ENCODE measurements around the gene CNOT1.

Gene CNOT1

DNA sequence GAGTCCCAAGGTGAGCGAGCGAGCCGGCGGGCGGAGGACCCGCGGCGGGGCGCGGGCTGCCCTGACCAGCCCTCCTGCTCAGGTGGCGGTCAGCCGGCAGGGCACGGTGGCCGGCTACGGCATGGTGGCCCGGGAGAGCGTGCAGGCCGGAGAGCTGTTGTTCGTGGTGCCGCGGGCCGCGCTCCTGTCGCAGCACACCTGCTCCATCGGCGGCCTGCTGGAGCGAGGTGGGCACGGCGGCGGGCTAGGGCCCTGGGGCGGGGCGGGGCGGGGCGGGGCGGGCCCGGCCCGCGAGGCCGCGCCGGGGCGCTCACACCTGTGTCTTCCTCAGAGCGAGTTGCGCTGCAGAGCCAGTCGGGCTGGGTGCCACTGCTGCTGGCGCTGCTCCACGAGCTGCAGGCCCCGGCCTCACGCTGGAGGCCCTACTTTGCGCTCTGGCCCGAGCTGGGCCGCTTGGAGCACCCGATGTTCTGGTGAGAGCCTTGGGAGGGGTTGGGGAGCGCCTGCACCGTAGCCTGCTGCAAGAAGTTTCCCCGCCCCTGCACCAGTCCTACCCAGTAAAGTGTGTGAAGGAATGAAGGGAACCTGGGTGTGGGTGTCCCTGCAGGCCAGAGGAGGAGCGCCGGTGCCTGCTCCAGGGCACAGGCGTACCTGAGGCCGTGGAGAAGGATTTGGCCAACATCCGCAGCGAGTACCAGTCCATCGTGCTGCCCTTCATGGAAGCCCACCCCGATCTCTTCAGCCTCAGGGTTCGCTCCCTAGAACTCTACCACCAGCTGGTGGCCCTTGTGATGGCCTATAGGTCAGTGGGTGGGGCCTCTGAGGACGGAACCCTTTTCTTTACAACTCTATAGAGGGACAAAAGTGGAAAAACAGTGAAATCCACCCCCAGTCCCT is 113.5 kb downstream of the CNOT1 start:
- peak; percentile 51 for DNase-seq

DNA sequence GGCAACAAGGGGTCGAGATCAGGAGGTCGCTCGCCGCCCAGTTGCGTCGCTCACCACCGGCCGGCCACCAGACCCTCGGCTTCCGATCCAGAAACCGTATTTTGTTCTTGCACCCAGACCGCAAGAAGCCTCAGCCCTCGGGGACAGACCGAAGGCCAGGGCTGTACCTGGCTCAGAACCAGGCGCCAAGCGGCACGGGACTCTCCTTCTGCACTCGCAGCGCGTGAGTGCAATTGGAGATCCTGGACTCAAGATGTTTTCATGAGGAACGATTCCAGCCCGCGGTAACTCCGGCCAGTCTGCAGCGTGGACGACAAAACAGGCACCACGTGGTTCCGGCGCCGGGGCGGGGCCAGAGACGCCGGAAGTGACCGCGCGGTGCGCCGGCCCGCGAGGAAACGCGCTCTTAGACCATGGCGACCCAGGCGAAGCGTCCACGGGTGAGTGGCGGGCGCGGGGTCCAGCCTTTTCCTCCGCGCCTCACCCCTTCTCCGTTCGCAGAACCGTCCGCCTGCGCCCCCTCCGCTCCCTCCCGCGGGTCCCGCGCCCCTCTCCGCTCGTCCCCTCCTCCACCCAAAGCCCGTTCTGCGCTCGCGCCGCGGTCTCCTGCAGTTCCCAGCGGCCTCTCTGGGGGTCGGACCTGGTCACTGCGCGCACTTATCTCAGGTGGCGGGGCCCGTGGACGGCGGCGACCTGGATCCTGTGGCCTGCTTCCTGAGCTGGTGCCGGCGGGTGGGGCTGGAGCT is 114.3 kb downstream of the CNOT1 start, which contains the start of gene SETD6:
Gene SETD6 (plus strand): TSS at position 393 of the 746 bp plus-strand sequence. CDS start 21 bp downstream, at position 414.
- peak; percentile 81 for DNase-seq

GRCh38 chr16:58513874-58514273 is 115.8 kb downstream of the CNOT1 start:
- no peak for DNase-seq

GRCh38 chr16:58511933-58512815 is 117.5 kb downstream of the CNOT1 start:
- DNase-seq, result peak; percentile 85

DNA sequence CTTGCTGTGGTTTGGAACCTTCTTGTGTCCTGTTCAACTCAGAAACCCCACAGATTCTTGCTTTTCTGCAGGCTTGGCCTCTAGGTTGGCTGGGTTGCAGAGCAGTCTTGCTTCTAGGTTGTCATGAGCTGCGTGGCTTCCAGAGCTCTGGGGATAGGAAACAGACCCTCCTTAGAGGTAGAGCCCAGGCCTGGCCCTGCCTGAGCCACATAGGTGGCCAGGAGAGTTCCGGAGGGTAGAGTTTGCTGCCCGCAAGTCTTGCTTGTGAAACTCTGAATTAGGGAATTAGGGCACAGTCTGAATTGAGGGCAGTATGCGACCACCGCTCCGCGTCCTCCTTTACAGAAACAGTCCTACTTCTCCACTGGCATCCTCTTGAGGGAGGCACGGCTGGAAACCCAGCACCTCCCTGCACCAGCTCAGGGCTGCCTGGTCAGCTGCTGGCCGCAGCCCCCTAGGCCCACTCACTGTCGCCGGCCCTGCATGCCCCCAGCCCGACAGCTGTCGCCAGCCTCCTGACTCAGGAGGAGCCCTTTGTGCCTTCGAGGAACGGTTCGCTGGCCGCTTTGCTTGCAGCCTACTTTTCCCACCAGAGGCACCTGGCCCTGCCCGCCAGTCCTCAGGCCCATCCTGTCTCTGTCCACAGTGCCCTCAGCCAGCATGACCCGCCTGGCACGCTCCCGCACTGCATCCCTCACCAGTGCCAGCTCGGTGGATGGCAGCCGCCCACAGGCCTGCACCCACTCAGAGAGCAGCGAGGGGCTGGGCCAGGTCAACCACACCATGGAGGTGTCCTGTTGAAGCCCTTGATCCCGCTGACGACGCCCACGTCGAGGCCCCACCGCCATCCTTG is 118.6 kb downstream of the CNOT1 start:
- no peak for DNase-seq

GRCh38 chr16:58510097-58510775 is 119.4 kb downstream of the CNOT1 start:
- DNase-seq, result no peak

DNA sequence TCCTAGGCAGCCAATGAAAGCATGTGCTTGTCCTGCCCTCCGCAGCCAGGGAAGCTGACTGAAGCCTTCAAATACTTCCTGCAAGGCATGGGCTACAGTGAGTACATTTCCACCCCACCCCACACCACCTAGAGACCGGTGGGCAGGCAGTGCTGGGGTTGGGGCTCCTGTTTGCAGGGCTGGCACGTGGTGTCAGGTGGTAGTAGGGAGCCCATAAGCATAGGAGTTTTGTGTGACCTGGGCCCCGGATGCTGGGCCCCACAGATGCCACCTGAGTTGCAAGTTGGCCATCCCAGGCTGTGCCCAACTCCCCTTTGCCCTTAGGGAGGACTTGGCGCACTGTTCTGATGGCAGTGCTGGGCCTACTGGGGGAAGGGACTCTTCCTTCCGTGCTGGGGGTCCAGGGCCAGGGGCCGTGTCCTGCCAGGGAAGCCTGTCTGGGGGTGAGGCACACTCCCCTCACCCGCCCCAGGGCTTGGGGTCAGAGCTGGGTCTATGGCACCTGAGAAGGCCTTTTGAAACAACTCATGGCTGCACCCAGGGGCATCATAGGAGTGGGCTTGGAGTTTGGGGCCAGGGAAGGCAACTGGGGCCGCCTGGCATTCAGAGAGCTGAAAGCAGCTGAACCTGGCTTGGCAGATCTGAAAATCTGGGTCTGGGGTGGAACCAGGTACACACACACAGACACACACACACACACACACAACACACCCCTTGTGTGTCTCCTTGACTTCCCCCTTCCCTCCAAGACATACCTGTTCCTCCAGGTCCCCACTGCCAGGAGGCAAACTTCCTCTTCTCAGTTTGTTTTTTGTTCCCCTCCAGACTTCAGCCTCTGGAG is 120.2 kb downstream of the CNOT1 start:
- DNase-seq, result no peak

- DNase-seq, result no peak
Measured at GRCh38 chr16:58508671-58509251, 120.9 kb downstream of the CNOT1 start.

- no peak for DNase-seq
Measured at GRCh38 chr16:58507963-58508670, 121.5 kb downstream of the CNOT1 start.

GRCh38 chr16:58507195-58507962 is 122.2 kb downstream of the CNOT1 start:
- DNase-seq, result no peak

DNA sequence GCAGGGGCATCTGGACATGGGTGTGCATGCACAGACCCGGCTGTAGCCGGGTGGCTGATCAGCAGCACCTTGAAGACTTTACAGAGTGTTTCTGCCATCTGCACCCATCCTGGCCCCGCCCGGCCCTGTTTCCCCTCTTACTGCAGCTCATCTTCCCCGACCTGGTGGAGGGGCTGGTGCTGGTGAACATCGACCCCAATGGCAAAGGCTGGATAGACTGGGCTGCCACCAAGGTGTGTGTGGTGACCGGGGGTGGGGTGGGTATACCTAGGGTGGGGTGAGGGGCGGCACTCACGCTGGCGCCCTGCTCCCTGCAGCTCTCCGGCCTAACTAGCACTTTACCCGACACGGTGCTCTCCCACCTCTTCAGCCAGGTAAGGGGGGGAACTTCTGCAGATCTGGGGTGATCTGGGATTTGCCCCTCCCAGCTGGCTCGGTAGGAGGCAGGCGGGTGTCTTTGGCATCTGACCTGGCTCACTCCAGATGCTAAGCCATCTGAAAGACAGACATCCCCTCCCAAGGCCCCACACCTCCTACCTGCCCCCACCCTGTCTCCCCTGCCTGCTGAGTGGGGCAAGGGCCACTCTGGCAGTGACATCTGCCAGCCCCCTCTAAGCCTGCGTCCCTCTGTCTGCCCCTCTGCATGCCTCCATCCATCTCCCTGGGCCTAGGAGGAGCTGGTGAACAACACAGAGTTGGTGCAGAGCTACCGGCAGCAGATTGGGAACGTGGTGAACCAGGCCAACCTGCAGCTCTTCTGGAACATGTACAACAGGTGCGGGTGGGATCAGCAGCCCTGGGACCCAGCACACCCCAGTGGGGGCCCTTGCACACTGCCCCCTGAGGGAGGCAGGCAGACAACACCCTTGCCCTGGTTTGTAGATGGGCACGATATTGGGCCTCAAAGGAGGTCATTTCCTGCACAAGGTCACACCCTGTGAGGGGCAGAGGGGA is 123.1 kb downstream of the CNOT1 start:
- no peak for DNase-seq

- DNase-seq, result no peak
Measured at GRCh38 chr16:58503863-58504688, 125.5 kb downstream of the CNOT1 start.

- no peak for DNase-seq
Measured at GRCh38 chr16:58503166-58503862, 126.3 kb downstream of the CNOT1 start.

DNA sequence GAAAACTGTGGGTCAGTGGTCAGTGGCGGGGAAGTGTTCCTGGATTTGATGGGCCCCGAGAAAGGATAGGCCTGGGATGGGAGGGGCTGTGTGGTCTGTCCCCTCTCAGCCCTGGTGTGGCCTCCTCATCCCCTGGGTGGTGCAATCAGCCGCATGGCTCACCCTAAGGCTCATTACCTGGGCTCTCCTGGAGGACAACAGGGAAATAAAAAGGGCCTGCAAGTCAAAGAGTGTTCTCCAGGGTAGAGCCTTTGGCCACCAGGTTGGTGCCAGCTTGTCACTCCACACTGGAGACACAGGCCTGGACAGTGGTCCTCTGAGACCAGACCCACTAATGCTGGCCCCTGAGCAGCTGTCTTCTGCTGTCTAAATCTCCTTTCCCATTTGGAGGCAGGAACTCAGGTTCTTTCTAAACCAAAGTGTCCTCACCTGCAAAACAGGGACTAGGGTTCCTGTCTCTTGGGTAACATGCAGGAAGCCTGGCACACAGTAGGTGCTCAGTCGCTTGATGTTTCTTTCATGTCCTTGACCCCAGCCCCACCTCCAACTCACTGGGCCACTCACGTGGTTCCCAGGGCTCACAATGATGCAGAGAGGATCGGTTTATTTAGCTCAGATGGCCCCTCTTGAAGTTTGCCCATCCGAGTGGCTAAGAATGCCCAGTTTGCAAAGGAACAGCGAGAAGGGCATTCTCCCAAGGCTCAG is 127.3 kb downstream of the CNOT1 start:
- no peak for DNase-seq

All from activated CD4-positive, alpha-beta T cell treated with anti-CD3 and anti-CD28 coated beads, Interleukin-2, amount 50 U/mL, for 16 hours (primary cell).